ENCODE results near the gene ARHGEF1.

The ARHGEF1 gene

DNA sequence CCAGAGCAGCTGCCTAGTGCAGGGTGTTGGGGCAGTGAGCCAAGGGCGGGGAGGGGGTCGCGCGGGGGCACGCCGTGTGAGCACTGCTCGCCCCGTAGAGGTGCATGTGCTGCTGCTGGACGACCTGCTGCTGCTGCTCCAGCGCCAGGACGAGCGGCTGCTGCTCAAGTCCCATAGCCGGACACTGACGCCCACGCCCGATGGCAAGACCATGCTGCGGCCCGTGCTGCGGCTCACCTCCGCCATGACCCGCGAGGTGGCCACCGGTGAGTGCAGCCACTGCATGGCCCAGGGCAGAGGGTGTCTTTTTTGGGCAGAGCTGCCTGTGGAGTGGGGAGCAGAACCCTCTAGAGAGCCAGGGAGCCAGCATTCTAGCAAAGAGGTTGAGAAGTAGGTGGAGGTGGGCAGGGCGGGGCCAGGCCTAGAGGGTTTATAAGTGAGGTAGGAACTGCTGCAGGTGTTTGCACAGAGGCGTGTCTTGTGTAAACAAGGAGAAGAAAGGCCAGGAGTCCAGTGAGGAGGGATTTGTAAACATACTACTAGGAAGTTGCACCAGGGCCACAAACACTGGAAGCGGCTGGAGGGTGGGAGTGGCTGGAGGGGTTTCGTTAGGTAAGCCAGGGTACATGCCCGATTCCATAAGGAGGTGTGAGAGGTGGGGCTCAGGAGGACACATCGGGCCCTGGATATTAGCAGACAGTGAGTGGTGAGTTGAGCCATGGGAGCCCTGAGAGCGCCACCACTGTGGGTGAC, 21.3 kb downstream of the ARHGEF1 start:
- Histone ChIP-seq H3K9me3 (ENCODE audit: control insufficient read depth in 1 of 2, low read length in 2 of 2) (no peaks in the 10 kb centered on the region), H3K36me3 (ENCODE audit: control insufficient read depth in 1 of 2, insufficient read depth in 2 of 2, low read length in 2 of 2) (peaks cover 43 to 64% of the 10 kb centered on the region in 2 donors), H3K9ac (ENCODE audit: low read depth in 1 of 2, low read length in 2 of 2) (peak overlapping the region; percentile 60 to 82), H3K27me3 (ENCODE audit: control insufficient read depth in 1 of 2, insufficient read depth in 2 of 2, low read length in 2 of 2) (no peaks in the 10 kb centered on the region), H3K27ac (ENCODE audit: low read depth, low read length) (peak overlapping the region; percentile 78), H3K4me3 (ENCODE audit: low read depth in 1 of 2, low read length in 2 of 2) (peak overlapping the region; percentile 41 to 64), H3K4me1 (ENCODE audit: control insufficient read depth in 1 of 2, insufficient read depth in 2 of 2, low read length in 2 of 2) (peaks cover 10 to 17% of the 10 kb centered on the region in 2 donors)

DNA sequence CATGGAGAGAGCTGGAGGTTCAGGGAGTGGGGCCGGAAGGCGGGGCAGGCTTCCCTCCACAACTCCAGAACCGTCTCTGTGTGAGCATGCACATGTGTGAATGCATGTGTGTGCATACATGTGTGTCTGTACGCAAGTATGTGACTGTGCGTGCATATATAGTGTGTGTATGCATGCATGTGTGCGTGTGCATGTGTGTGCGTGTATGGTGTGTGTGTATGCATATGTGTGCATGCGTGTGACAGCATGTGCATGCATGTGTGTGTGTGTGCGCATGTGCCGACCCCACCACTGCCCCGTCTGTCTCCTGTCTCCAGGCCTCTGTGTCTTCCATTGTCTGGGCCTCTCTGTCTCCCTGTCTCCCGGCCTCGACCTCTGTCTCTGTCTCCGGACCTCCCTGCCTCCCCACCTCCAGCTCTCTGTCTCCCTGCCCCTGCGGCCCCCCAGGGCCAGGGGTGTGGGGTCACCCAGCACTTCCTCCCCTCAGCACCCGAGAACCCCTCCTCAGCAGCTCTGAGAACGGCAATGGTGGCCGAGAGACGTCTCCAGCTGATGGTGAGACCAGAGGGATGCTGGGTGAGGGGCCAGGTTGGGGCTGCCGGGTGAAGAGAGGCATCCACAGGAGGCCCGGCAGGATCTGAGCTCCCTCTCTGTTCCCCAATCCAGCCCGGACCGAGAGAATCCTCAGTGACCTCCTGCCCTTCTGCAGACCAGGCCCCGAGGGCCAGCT, 22.5 kb downstream of the ARHGEF1 start:
- Histone ChIP-seq H3K9me3 (ENCODE audit: control insufficient read depth in 1 of 2, low read length in 2 of 2) (no peaks in the 10 kb centered on the region), H3K36me3 (ENCODE audit: control insufficient read depth in 1 of 2, insufficient read depth in 2 of 2, low read length in 2 of 2) (peaks cover 39 to 55% of the 10 kb centered on the region in 2 donors), H3K9ac (ENCODE audit: low read depth in 1 of 2, low read length in 2 of 2) (peak overlapping the region; percentile 60 to 82), H3K27ac (ENCODE audit: low read depth, low read length) (no peak overlapping the region), H3K27me3 (ENCODE audit: control insufficient read depth in 1 of 2, insufficient read depth in 2 of 2, low read length in 2 of 2) (peaks cover 2 to 3% of the 10 kb centered on the region in 2 donors), H3K4me1 (ENCODE audit: control insufficient read depth in 1 of 2, insufficient read depth in 2 of 2, low read length in 2 of 2) (peaks cover 10 to 17% of the 10 kb centered on the region in 2 donors), H3K4me3 (ENCODE audit: low read depth in 1 of 2, low read length in 2 of 2) (peak overlapping the region; percentile 41 to 64)

DNA sequence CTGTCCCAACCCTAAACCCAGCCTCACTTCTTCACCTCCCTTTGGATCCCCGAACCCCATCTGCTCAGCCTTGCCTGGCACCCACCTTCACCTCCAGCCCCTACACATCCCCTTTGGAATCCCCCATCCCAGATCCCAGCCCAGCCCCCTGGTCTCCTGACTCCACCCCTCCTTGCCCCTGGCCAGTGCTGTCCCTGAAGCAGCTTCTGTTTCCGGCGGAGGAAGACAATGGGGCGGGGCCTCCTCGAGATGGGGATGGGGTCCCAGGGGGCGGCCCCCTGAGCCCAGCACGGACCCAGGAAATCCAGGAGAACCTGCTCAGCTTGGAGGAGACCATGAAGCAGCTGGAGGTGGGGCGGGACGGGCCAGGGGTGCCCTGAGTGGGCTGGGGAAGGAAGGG, 23.3 kb downstream of the ARHGEF1 start:
- H3K9me3 ChIP-seq (ENCODE audit: control insufficient read depth in 1 of 2, low read length in 2 of 2), result no peaks in the 10 kb centered on the region
- peaks cover 10 to 17% of the 10 kb centered on the region in 2 donors for H3K4me1 ChIP-seq (ENCODE audit: control insufficient read depth in 1 of 2, insufficient read depth in 2 of 2, low read length in 2 of 2)
- H3K27me3 ChIP-seq (ENCODE audit: control insufficient read depth in 1 of 2, insufficient read depth in 2 of 2, low read length in 2 of 2), result peaks cover 10 to 11% of the 10 kb centered on the region in 2 donors
- H3K36me3 ChIP-seq (ENCODE audit: control insufficient read depth in 1 of 2, insufficient read depth in 2 of 2, low read length in 2 of 2), result peaks cover 38 to 52% of the 10 kb centered on the region in 2 donors
- no peak overlapping the region for H3K4me3 ChIP-seq (ENCODE audit: low read depth in 1 of 2, low read length in 2 of 2)
- H3K27ac ChIP-seq (ENCODE audit: low read depth, low read length), result no peak overlapping the region
- no peak overlapping the region for H3K9ac ChIP-seq (ENCODE audit: low read depth in 1 of 2, low read length in 2 of 2)

DNA sequence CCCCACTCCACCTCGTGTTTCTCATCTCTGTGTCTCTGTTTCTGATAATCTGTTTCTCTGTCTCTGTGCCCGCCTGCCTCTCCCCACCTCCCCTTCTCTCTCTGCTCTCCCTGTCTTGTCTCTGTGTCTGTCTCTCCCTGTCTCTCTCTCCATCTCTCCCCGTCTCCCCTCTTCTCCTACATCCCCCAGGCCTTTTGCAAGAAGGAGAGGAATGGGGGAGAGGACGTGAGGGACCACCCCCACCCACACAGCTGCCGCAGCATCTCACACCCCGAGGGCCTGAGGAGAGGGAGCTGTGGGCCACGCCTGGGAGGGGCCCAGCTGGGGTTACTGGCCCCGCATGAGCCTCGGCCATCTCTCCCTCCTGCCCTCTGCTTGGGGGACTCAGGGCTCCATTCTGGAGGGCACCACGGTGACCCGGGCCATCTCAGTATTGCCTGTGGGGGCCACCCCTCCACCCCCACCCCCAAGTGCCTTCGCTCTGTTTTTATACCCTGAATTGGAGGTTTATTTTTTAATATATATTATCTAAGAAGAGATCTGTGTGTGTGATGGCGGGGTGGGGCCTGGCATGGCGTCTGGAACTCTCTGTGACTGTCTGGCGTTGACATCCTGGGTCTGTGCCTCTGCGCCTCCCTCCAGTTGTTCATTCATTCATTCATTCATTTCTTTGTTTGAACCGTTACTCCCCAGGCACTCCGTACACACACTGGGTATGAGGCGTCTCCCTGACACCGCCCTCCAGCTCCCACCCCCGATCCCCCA, 24.1 kb downstream of the ARHGEF1 start:
- Histone ChIP-seq H3K9ac (ENCODE audit: low read depth in 1 of 2, low read length in 2 of 2) (no peak overlapping the region), H3K36me3 (ENCODE audit: control insufficient read depth in 1 of 2, insufficient read depth in 2 of 2, low read length in 2 of 2) (peaks cover 32 to 44% of the 10 kb centered on the region in 2 donors), H3K27me3 (ENCODE audit: control insufficient read depth in 1 of 2, insufficient read depth in 2 of 2, low read length in 2 of 2) (peaks cover 19% of the 10 kb centered on the region in 2 donors), H3K27ac (ENCODE audit: low read depth, low read length) (no peak overlapping the region), H3K4me3 (ENCODE audit: low read depth in 1 of 2, low read length in 2 of 2) (no peak overlapping the region), H3K9me3 (ENCODE audit: control insufficient read depth in 1 of 2, low read length in 2 of 2) (no peaks in the 10 kb centered on the region), H3K4me1 (ENCODE audit: control insufficient read depth in 1 of 2, insufficient read depth in 2 of 2, low read length in 2 of 2) (peaks cover 10 to 17% of the 10 kb centered on the region in 2 donors)

DNA sequence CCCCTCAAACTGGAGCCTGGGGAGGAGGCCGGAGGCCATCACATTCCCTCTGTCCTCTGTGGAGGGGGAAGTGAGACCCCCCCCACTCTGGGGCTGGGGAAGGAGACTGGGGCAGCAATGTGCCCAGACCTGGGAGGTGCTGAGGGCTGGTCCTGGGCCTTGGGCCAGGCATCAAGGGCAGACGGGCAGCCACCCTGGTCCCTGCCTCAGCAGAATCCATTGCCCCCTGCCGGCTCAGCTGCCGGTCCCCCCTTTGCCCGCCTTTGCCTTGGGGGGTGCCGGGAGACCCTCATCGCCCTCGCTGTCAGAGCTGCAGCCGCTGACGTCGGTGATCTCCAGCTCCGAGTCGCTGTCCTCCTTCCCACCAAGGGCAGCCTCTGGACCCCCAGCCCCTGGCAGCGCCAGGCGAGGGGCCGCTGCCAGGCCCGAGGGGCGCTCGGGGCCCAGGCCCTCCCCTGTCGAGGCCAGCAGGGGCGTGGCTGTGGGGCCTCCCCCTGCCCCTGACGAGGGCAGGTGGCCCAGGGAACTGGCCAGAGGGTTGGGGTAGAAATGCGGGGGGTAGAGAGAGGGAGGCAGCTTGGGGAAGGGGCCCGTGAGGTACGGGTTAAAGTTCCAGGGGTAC, 25.1 kb downstream of the ARHGEF1 start:
- Histone ChIP-seq H3K27ac (ENCODE audit: low read depth, low read length) (no peak overlapping the region), H3K4me1 (ENCODE audit: control insufficient read depth in 1 of 2, insufficient read depth in 2 of 2, low read length in 2 of 2) (peaks cover 10 to 17% of the 10 kb centered on the region in 2 donors), H3K9me3 (ENCODE audit: control insufficient read depth in 1 of 2, low read length in 2 of 2) (no peaks in the 10 kb centered on the region), H3K9ac (ENCODE audit: low read depth in 1 of 2, low read length in 2 of 2) (no peak overlapping the region), H3K36me3 (ENCODE audit: control insufficient read depth in 1 of 2, insufficient read depth in 2 of 2, low read length in 2 of 2) (peaks cover 27 to 34% of the 10 kb centered on the region in 2 donors), H3K4me3 (ENCODE audit: low read depth in 1 of 2, low read length in 2 of 2) (no peak overlapping the region), H3K27me3 (ENCODE audit: control insufficient read depth in 1 of 2, insufficient read depth in 2 of 2, low read length in 2 of 2) (peaks cover 25 to 27% of the 10 kb centered on the region in 2 donors)

DNA sequence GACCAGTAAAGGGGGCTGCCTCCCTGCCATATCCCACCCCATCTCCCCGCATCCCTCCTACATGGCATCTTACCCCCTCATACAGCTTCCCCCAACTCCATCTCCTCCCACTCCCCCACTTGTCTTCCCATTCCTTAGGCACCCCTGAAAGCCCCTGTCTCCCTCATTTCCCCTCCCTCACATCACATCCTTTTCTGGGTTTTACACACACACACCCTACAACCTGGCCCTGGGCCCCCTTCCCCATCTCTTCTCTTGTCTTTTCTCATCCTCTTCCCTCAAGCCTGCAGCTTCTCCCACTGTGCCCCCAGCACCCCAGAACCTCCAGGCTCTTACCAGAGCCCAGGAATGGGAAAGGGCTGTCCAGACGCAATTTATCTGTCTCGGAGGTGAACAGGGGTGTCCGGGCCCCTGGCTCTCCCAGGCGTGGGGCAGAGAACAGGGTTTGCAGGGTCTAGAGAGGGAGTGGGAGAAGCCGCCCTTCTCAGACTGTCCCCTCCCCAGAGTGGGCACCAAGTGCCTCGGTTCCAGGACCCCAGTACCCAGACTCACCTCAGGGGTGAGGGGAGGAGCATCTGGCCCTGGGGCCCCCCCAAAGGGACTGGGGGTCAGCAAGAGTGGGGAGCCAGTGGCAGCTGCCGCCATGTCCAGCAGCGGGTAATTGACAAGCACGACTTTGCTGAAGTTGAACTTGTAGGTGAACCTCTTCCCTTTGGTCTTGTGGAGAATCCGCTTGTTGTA, 25.9 kb downstream of the ARHGEF1 start:
- Histone ChIP-seq H3K9me3 (ENCODE audit: control insufficient read depth in 1 of 2, low read length in 2 of 2) (no peaks in the 10 kb centered on the region), H3K27me3 (ENCODE audit: control insufficient read depth in 1 of 2, insufficient read depth in 2 of 2, low read length in 2 of 2) (peaks cover 33 to 34% of the 10 kb centered on the region in 2 donors)

DNA sequence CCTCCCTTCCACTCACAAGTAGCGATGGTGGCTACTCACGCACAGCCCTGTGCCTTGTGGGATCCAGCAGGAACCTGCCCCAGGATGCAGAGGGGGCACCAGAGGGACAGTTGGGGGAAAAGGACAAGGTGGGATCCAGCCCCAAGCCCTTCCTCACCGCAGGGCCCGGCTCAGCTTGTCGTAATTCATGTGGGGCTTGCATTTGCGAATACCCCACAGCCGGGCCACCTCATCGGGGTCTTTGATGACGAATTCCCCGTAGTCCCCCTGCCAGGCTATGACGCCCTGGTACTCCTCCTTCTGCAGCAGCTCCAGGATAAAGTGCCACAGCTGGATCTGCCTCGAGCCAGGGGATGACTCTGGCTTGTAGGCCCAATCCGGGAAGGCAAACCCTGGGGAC, 26.7 kb downstream of the ARHGEF1 start:
- peaks cover 18 to 19% of the 10 kb centered on the region in 2 donors for H3K36me3 ChIP-seq (ENCODE audit: control insufficient read depth in 1 of 2, insufficient read depth in 2 of 2, low read length in 2 of 2)
- H3K4me1 ChIP-seq (ENCODE audit: control insufficient read depth in 1 of 2, insufficient read depth in 2 of 2, low read length in 2 of 2), result peaks cover 0 to 7% of the 10 kb centered on the region in 2 donors
- no peaks in the 10 kb centered on the region for H3K9me3 ChIP-seq (ENCODE audit: control insufficient read depth in 1 of 2, low read length in 2 of 2)
- H3K9ac ChIP-seq (ENCODE audit: low read depth in 1 of 2, low read length in 2 of 2), result no peak overlapping the region
- H3K4me3 ChIP-seq (ENCODE audit: low read depth in 1 of 2, low read length in 2 of 2), result no peak overlapping the region
- H3K27ac ChIP-seq (ENCODE audit: low read depth, low read length), result no peak overlapping the region
- peaks cover 38 to 40% of the 10 kb centered on the region in 2 donors for H3K27me3 ChIP-seq (ENCODE audit: control insufficient read depth in 1 of 2, insufficient read depth in 2 of 2, low read length in 2 of 2)

More for the DNA sequence above, 25.9 kb downstream of the ARHGEF1 start:
- Histone ChIP-seq H3K36me3 (ENCODE audit: control insufficient read depth in 1 of 2, insufficient read depth in 2 of 2, low read length in 2 of 2) (peaks cover 23 to 26% of the 10 kb centered on the region in 2 donors), H3K4me3 (ENCODE audit: low read depth in 1 of 2, low read length in 2 of 2) (no peak overlapping the region), H3K27ac (ENCODE audit: low read depth, low read length) (no peak overlapping the region), H3K4me1 (ENCODE audit: control insufficient read depth in 1 of 2, insufficient read depth in 2 of 2, low read length in 2 of 2) (peaks cover 3 to 11% of the 10 kb centered on the region in 2 donors), H3K9ac (ENCODE audit: low read depth in 1 of 2, low read length in 2 of 2) (no peak overlapping the region)

DNA sequence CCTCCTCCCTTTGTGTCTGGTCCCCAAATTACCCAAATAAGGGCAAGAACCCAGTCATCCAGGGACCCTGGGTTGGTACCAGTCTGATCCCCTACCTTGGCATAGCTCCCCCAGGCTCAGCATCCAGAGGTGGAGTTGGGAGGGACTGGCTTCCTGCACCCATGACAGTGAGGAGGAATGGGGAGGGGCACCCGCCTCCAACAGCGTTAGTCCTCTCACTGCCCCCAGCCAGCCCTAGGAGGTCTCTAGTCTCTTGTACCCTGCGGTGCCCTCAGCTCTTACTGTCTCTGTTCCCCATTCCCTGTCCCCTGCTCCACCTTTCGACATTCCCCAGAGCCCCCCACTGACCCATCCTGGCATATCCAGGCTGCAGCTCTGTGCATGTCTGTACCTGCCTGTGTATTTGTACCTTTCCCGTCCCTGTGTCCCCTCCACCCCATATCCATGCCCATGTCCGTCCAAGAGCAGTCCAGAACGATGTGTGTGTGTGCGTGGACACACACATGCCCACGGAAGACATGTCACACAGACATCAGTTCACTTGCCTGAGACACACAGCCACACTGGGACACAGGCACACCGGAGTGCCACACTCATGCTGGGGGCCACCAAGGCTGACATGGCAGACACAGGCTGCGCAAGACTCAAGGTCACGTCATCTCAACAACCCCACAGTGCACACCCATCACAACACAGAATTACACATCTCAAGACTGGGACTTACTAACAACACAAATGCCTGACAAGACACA, 27.4 kb downstream of the ARHGEF1 start:
- peaks cover 14 to 16% of the 10 kb centered on the region in 2 donors for H3K36me3 ChIP-seq (ENCODE audit: control insufficient read depth in 1 of 2, insufficient read depth in 2 of 2, low read length in 2 of 2)
- H3K4me3 ChIP-seq (ENCODE audit: low read depth in 1 of 2, low read length in 2 of 2), result no peak overlapping the region
- H3K9me3 ChIP-seq (ENCODE audit: control insufficient read depth in 1 of 2, low read length in 2 of 2), result no peaks in the 10 kb centered on the region
- H3K27me3 ChIP-seq (ENCODE audit: control insufficient read depth in 1 of 2, insufficient read depth in 2 of 2, low read length in 2 of 2), result peaks cover 42 to 44% of the 10 kb centered on the region in 2 donors
- H3K27ac ChIP-seq (ENCODE audit: low read depth, low read length), result no peak overlapping the region
- H3K4me1 ChIP-seq (ENCODE audit: control insufficient read depth in 1 of 2, insufficient read depth in 2 of 2, low read length in 2 of 2), result peaks cover 3 to 4% of the 10 kb centered on the region in 2 donors
- no peak overlapping the region for H3K9ac ChIP-seq (ENCODE audit: low read depth in 1 of 2, low read length in 2 of 2)
